Nephron progenitor cell (in vitro differentiated cells): Measurements from ENCODE around the gene OSBPL2.

Experiments
- DNase-seq: peaks from one replicate; pipeline ENCODE4 v3.0.0; 2021
- H3K27ac Mint-ChIP-seq: 2 replicates; pipeline ENCODE4 v1.8.0; 2021; ENCODE audit warnings: mild to moderate bottlenecking, moderate library complexity, mixed read lengths
- H3K27me3 Mint-ChIP-seq: 2 replicates; pipeline ENCODE4 v1.8.0; 2021; ENCODE audit warnings: mild to moderate bottlenecking, low read depth, mixed read lengths; ENCODE audit not compliant: poor library complexity
- H3K36me3 Mint-ChIP-seq: 2 replicates; pipeline ENCODE4 v1.8.0; 2021; ENCODE audit warnings: low read depth, mixed read lengths
- H3K4me1 Mint-ChIP-seq: 2 replicates; pipeline ENCODE4 v1.8.0; 2021; ENCODE audit warnings: mixed read lengths
- H3K4me3 Mint-ChIP-seq: 2 replicates; pipeline ENCODE4 v1.8.0; 2021; ENCODE audit warnings: mild to moderate bottlenecking, moderate library complexity, mixed read lengths
- H3K9me3 Mint-ChIP-seq: 2 replicates; pipeline ENCODE4 v1.8.0; 2021; ENCODE audit warnings: mild to moderate bottlenecking, moderate library complexity, mixed read lengths
- TF ChIP-seq, protein P1 (sequence below): fragments of 200-600 bp; sonication (generic); IDR thresholded peaks from 2 replicates; pipeline ENCODE4 v1.5.0; 2021; ENCODE audit warnings: antibody characterized with exemption

Gene OSBPL2

DNA sequence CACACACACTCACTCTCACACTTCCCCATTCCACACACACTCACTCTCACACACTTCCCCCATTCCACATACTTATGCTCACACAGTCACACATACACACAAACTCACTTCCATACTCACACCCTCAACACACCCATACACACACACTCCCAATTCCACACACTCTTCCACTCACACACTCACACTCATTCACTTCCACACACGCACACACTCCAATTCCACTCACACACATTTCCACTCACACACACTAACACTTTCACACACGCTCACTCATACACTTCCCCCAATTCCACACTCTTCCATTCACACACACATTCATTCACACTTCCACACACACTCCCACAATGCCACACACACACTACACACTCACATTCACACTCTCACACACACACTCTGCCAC is 8.0 kb upstream of the OSBPL2 start:
- DNase-seq, result no peak
- TF ChIP-seq, protein P1, sequence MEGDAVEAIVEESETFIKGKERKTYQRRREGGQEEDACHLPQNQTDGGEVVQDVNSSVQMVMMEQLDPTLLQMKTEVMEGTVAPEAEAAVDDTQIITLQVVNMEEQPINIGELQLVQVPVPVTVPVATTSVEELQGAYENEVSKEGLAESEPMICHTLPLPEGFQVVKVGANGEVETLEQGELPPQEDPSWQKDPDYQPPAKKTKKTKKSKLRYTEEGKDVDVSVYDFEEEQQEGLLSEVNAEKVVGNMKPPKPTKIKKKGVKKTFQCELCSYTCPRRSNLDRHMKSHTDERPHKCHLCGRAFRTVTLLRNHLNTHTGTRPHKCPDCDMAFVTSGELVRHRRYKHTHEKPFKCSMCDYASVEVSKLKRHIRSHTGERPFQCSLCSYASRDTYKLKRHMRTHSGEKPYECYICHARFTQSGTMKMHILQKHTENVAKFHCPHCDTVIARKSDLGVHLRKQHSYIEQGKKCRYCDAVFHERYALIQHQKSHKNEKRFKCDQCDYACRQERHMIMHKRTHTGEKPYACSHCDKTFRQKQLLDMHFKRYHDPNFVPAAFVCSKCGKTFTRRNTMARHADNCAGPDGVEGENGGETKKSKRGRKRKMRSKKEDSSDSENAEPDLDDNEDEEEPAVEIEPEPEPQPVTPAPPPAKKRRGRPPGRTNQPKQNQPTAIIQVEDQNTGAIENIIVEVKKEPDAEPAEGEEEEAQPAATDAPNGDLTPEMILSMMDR, result no peak
- Mint-ChIP-seq H3K4me3 (no peak overlapping the region), H3K27me3 (peaks cover 19% of the 10 kb centered on the region), H3K36me3 (no peaks in the 10 kb centered on the region), H3K4me1 (peaks cover 6% of the 10 kb centered on the region), H3K27ac (no peak overlapping the region), H3K9me3 (no peaks in the 10 kb centered on the region)

DNA sequence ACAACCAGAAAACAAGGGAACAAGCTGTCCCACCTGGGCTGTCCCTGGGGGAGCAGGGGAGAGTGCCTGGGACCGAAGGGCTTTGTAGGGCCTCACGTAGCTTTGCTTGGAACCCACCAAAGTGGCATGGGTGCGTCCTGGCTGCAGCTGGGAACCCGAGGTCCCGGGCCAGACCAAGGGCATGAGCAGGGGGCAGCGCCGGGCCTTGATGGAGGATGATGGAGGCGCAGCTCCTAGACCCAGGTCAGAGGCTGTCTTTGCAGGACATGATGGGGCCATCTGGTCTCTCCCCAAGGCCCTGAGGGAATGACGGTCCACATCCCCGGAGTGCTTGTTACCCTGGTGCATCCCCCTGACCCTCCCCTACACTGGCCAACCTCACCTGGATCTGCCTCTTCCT is 7.6 kb upstream of the OSBPL2 start:
- Mint-ChIP-seq H3K27me3 (peaks cover 15% of the 10 kb centered on the region), H3K27ac (no peak overlapping the region), H3K4me3 (no peak overlapping the region), H3K4me1 (peaks cover 6% of the 10 kb centered on the region), H3K9me3 (no peaks in the 10 kb centered on the region), H3K36me3 (no peaks in the 10 kb centered on the region)
- TF ChIP-seq, protein P1, result no peak
- DNase-seq, result no peak

DNA sequence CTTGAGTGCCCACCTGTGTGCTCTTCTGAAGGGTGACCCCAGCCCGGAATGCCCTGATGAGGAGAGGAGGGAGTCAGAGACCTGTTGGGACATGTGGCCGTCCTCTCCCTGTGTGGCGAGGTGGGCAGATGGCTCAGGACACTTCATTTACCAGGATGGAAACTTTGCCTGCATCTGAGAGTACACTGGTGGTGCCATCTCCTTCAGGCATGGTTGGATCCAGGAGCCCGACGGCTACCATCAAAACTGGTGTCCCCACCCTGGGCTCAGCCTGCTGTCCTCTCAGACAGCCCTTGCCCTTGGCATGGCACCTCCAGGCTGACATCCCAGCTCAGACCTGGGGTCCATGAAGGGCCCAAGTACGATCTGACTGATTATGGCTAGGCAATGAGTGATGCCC is 7.0 kb upstream of the OSBPL2 start:
- DNase-seq, result no peak
- peaks cover 9% of the 10 kb centered on the region for H3K27me3 Mint-ChIP-seq
- no peaks in the 10 kb centered on the region for H3K9me3 Mint-ChIP-seq
- no peak overlapping the region for H3K4me3 Mint-ChIP-seq
- peaks cover 11% of the 10 kb centered on the region for H3K4me1 Mint-ChIP-seq
- TF ChIP-seq, protein P1, result no peak
- H3K27ac Mint-ChIP-seq, result no peak overlapping the region
- H3K36me3 Mint-ChIP-seq, result no peaks in the 10 kb centered on the region

DNA sequence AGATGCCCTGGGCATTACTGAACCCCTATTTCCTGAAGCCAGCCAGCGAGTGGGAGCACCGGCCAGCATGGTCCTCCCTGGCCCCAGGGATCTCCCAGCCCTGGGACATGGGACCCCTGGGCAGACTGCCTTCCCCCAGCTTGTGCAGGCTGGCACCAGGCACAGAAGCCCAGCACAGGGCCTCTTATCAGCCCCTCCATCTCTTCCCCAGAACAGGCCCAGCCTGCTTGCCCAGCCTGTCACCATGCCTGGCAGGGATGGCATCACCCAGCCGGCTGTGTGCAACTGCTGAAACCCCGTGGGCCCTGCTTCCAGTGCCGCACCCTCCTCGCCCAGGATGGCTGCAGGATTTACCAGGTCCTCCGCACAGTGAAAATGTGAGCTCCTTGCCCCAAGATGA is 6.1 kb upstream of the OSBPL2 start:
- Mint-ChIP-seq H3K36me3 (no peaks in the 10 kb centered on the region), H3K27ac (no peak overlapping the region), H3K4me1 (peaks cover 20% of the 10 kb centered on the region), H3K9me3 (no peaks in the 10 kb centered on the region), H3K27me3 (peaks cover 3% of the 10 kb centered on the region), H3K4me3 (no peak overlapping the region)
- TF ChIP-seq, protein P1, result no peak
- no peak for DNase-seq

DNA sequence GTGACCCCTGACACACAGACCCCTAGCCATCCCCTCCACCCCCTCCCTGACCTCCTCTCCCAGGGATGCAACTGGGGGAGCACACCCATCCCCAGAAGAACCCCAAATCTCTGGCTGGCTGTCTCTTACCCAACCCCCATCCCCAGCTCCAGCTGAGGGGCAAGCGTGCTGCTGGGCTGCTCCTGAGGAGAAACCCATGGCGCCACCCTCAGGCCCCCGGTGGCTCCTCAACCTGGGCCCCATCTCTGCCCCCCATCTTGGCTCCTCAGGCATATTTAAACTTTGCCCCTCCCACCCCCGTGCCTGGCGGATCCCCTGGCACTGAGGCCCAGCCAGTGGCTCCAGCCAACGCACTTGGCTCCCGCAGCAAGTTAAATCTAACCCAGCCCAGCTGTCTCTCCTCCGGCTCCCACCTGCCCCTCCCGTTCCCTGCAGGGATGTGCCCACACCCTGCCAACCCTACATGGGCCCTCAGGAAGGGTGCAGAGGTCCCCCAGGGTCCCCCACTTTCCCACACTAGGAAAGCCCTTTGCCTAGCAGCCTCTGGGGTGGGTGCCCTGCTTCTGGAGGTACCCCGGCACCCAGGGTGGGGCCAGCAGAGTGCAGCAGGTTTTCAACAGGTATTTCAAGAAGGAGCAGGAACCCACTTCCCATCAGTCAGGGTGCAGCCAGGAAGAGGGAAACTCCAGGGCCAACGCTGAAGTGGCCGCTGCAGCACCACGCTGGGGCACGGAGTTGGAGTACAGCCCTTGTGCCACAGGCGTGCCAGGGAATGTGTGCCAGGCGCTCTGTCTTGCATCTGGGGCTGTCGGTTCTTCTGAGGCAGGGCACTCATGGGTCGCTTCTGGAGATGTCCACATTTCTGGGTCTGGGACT is 5.3 kb upstream of the OSBPL2 start:
- no peak for DNase-seq
- H3K9me3 Mint-ChIP-seq, result no peaks in the 10 kb centered on the region
- H3K27ac Mint-ChIP-seq, result no peak overlapping the region
- no peaks in the 10 kb centered on the region for H3K36me3 Mint-ChIP-seq
- no peak overlapping the region for H3K4me3 Mint-ChIP-seq
- H3K27me3 Mint-ChIP-seq, result peaks cover 3% of the 10 kb centered on the region
- TF ChIP-seq, protein P1, result no peak
- H3K4me1 Mint-ChIP-seq, result peaks cover 28% of the 10 kb centered on the region

DNA sequence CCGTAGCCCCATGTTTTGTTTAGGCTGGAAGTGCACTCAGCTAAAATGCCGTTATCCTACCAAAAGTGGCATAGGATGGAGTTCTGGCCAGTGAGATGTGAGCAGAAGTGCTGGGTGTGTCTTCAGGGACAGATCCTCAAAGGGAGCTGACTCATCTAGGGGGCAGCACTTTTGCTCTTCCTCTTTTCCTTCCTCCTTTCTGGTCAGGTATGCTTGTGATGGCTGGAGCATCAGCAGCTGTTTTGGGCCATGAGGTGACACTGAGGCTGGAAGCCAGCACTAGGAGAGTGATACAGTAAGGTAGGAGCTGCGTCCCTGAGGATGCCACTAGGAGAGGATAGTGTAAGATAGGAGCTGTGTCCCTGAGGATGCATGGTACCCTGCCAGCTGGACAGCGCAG is 4.6 kb upstream of the OSBPL2 start:
- no peak for DNase-seq
- TF ChIP-seq, protein P1, result no peak
- Mint-ChIP-seq H3K4me3 (no peak overlapping the region), H3K36me3 (no peaks in the 10 kb centered on the region), H3K27ac (no peak overlapping the region), H3K27me3 (peaks cover 3% of the 10 kb centered on the region), H3K4me1 (peaks cover 29% of the 10 kb centered on the region), H3K9me3 (no peaks in the 10 kb centered on the region)
